IPS DF 6.9 (cell line): ENCODE data around the gene SCARB1.

Source experiments
- DNase-seq: peaks from one replicate; pipeline ENCODE4 v3.0.0-alpha.2; 2013; ENCODE audit warnings: low read depth, low spot score
- H3K27ac ChIP-seq: one replicate; pipeline ENCODE4 v1.5.1; 2013; ENCODE audit warnings: low read length, control low read depth
- H3K27me3 ChIP-seq: 2 replicates; pipeline ENCODE4 v1.6.1; 2013; ENCODE audit warnings: mild to moderate bottlenecking, low read length; ENCODE audit not compliant: control insufficient read depth, insufficient read depth
- H3K36me3 ChIP-seq: 2 replicates; pipeline ENCODE4 v1.6.1; 2013; ENCODE audit warnings: low read length; ENCODE audit not compliant: control insufficient read depth, insufficient read depth
- H3K4me1 ChIP-seq: 2 replicates; pipeline ENCODE4 v1.6.1; 2013; ENCODE audit warnings: low read length; ENCODE audit not compliant: control insufficient read depth, insufficient read depth
- H3K4me3 ChIP-seq: 2 replicates; pipeline ENCODE4 v1.5.1; 2013; ENCODE audit warnings: mild to moderate bottlenecking, low read length
- H3K9me3 ChIP-seq: 2 replicates; pipeline ENCODE4 v1.6.1; 2013; ENCODE audit warnings: low read length, inconsistent platforms; ENCODE audit not compliant: control insufficient read depth, insufficient read depth
- WGBS: extraction: QIAGEN DNeasy Blood & Tissue Kit; methylation state at CpG from one replicate; pipeline ENCODE4 v1.1.7; 2013; ENCODE audit warnings: mixed read lengths, missing lambda C conversion rate; ENCODE audit not compliant: insufficient read length, insufficient coverage; 5-methylcytosine and 5-hydroxymethylcytosine counted together

The SCARB1 gene

GRCh38 chr12:124819080-124819479, 44.6 kb downstream of the SCARB1 start:
- H3K36me3 ChIP-seq = peaks cover 10% of the 10 kb centered on the region; the same call in 1 of the 2 replicates
- no CpG with 5 or more reads among the region's 5 CpGs for WGBS
- H3K27me3 ChIP-seq = no peaks in the 10 kb centered on the region
- no peak for DNase-seq
- no peaks in the 10 kb centered on the region for H3K9me3 ChIP-seq
- H3K4me3 ChIP-seq = no peak overlapping the region
- no peak overlapping the region for H3K27ac ChIP-seq
- H3K4me1 ChIP-seq = peaks cover 3% of the 10 kb centered on the region

GRCh38 chr12:124817076-124818000, 46.3 kb downstream of the SCARB1 start:
- WGBS = no CpG with 5 or more reads among the region's 31 CpGs
- Histone ChIP-seq H3K4me3 (no peak overlapping the region), H3K36me3 (peaks cover 10% of the 10 kb centered on the region; the same call in 1 of the 2 replicates), H3K27me3 (no peaks in the 10 kb centered on the region), H3K27ac (no peak overlapping the region), H3K4me1 (no peaks in the 10 kb centered on the region), H3K9me3 (no peaks in the 10 kb centered on the region)
- no peak for DNase-seq

- no CpG with 5 or more reads among the region's 15 CpGs for WGBS
- H3K36me3 ChIP-seq = peaks cover 10% of the 10 kb centered on the region; the same call in 1 of the 2 replicates
These were observed 47.3 kb downstream of the SCARB1 start for GRCh38 chr12:124816295-124816854.

DNA sequence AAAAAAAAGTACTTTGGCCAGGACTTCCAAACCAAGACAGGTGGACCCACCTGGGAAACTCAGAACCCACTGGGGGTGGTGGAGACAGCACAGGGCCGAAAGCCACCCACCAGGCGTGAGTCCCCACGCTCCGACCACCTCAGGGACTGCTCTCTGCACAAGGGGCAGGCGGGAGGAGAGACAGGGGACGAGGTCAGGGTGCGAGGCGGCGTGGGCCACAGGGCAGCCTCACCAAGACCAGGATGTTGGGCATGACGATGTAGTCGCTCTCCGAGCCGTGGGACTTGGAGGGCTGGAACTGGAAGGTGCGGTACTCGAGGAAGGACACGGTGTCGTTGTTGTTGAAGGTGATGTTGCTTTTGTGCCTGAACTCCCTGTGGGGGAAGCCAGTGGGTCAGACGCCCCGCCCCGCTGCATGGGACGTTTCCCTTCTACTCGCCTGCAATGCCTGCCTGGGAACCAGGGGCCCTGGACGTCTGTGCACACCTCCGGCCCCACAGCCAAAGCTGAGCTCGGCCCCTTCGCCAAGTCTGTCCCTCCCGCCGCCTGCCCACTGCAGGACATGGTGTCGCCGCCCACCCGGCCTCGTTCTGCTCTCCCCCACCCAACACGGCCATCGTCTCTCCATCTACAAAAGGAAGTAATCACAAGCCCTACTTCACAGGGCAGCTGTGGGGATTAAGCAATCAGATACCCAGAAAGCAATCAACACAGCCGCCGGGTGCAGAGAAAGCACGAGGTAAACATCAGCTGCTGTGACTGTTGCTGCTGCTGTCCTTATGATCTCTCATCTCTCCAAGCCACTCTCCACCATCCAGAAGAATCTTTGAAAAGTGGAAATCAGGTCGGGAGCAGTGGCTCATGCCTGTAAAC, 48.7 kb downstream of the SCARB1 start:
- no peaks in the 10 kb centered on the region for H3K9me3 ChIP-seq
- peaks cover 10% of the 10 kb centered on the region; the same call in 1 of the 2 replicates for H3K36me3 ChIP-seq
- H3K27me3 ChIP-seq = no peaks in the 10 kb centered on the region
- no peak overlapping the region for H3K27ac ChIP-seq
- H3K4me3 ChIP-seq = no peak overlapping the region
- H3K4me1 ChIP-seq = no peaks in the 10 kb centered on the region
- WGBS = no CpG with 5 or more reads among the region's 38 CpGs
- DNase-seq = no peak

More at GRCh38 chr12:124816295-124816854, 47.3 kb downstream of the SCARB1 start:
- H3K4me1 ChIP-seq = no peaks in the 10 kb centered on the region
- H3K27ac ChIP-seq = no peak overlapping the region
- no peak overlapping the region for H3K4me3 ChIP-seq
- no peaks in the 10 kb centered on the region for H3K27me3 ChIP-seq
- no peaks in the 10 kb centered on the region for H3K9me3 ChIP-seq
- no peak for DNase-seq

DNA sequence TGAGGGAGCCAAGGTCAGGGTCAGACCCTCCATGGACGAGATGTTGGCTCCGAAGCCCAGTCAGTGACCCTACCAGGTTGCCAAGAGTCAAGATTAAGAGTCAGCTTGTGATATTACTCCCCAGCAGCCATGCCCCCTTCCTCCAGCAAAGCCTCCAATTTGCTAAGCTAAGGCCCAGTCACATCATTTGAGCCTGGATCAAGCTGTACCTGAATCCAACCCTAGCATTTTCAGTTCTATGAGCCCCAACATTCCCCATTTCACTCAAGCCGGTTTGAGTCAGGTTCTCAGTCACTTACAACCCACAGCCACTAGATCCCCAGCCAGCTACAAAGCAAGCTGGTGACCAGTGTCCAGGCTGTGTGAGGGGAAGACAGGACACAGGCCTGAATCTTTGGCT, 49.9 kb downstream of the SCARB1 start:
- H3K27ac ChIP-seq = no peak overlapping the region
- DNase-seq = no peak
- no peaks in the 10 kb centered on the region for H3K27me3 ChIP-seq
- WGBS = no CpG with 5 or more reads among the region's 3 CpGs
- H3K4me3 ChIP-seq = no peak overlapping the region
- no peaks in the 10 kb centered on the region for H3K4me1 ChIP-seq
- H3K9me3 ChIP-seq = no peaks in the 10 kb centered on the region
- peaks cover 10% of the 10 kb centered on the region; the same call in 1 of the 2 replicates for H3K36me3 ChIP-seq

GRCh38 chr12:124812979-124813378, 50.7 kb downstream of the SCARB1 start:
- Histone ChIP-seq H3K27me3 (no peaks in the 10 kb centered on the region), H3K9me3 (no peaks in the 10 kb centered on the region), H3K4me1 (no peaks in the 10 kb centered on the region), H3K4me3 (no peak overlapping the region), H3K36me3 (peaks cover 10% of the 10 kb centered on the region; the same call in 1 of the 2 replicates), H3K27ac (no peak overlapping the region)
- no peak for DNase-seq
- no CpG with 5 or more reads among the region's 2 CpGs for WGBS

- no peaks in the 10 kb centered on the region for H3K27me3 ChIP-seq
- no peak for DNase-seq
- no peaks in the 10 kb centered on the region for H3K4me1 ChIP-seq
- H3K9me3 ChIP-seq = no peaks in the 10 kb centered on the region
- no peak overlapping the region for H3K4me3 ChIP-seq
- no peak overlapping the region for H3K27ac ChIP-seq
- peaks cover 10% of the 10 kb centered on the region; the same call in 1 of the 2 replicates for H3K36me3 ChIP-seq
- no CpG with 5 or more reads among the region's 9 CpGs for WGBS
These were observed 51.3 kb downstream of the SCARB1 start for GRCh38 chr12:124812356-124812755.

DNA sequence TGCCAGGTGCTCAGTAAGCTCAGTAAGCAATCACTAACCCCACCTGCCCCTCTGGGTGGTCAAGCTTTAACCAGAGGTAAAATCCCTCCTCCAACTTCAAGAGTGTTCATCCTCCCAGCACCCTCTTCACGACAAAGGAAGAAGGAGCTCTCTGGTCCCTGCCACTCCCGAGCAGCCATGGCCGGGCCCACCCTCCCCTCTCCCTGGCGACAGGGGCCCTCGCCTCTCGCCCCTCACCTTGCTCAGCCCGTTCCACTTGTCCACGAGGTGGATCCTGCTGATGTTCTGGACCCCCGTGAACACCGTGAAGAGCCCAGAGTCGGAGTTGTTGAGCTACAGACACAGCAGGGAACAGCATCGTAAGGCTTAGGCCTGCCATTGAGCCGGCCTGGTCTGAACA, 52.0 kb downstream of the SCARB1 start:
- Histone ChIP-seq H3K27ac (no peak overlapping the region), H3K9me3 (no peaks in the 10 kb centered on the region), H3K27me3 (no peaks in the 10 kb centered on the region), H3K36me3 (peaks cover 10% of the 10 kb centered on the region; the same call in 1 of the 2 replicates), H3K4me3 (no peak overlapping the region), H3K4me1 (no peaks in the 10 kb centered on the region)
- WGBS = no CpG with 5 or more reads among the region's 13 CpGs
- DNase-seq = no peak

DNA sequence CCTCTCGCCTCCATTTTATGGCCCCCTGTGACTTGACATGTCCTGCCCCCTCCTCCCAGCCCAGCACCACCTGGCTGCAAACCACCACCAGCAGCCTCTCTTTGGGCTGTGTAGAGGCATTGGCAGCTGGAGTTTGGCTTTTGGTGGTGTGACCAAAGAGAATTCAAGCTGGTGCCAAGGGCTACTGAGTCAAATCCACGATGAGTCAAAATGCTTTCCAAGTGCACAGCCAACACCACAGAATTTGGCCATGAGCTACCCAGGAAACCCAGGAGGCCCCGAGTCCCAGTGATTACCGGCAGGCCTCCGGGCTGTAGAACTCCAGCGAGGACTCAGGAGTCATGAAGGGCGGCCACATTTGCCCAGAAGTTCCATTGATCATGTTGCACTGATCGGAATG, 53.8 kb downstream of the SCARB1 start:
- DNase-seq = no peak
- Histone ChIP-seq H3K9me3 (no peaks in the 10 kb centered on the region), H3K36me3 (peaks cover 3% of the 10 kb centered on the region; the same call in 1 of the 2 replicates), H3K27me3 (no peaks in the 10 kb centered on the region), H3K27ac (no peak overlapping the region), H3K4me1 (no peaks in the 10 kb centered on the region), H3K4me3 (no peak overlapping the region)
- WGBS = no CpG with 5 or more reads among the region's 8 CpGs

- no CpG with 5 or more reads among the region's 4 CpGs for WGBS
- no peak overlapping the region for H3K27ac ChIP-seq
These were observed 54.3 kb downstream of the SCARB1 start for GRCh38 chr12:124809391-124809790.

More at GRCh38 chr12:124809391-124809790, 54.3 kb downstream of the SCARB1 start:
- Histone ChIP-seq H3K4me3 (no peak overlapping the region), H3K4me1 (no peaks in the 10 kb centered on the region), H3K36me3 (peaks cover 3% of the 10 kb centered on the region; the same call in 1 of the 2 replicates), H3K27me3 (no peaks in the 10 kb centered on the region), H3K9me3 (no peaks in the 10 kb centered on the region)
- no peak for DNase-seq
